WERI-Rb-1 (cell line): Measurements from ENCODE around the gene CARD19.

Experiments
- DNase-seq: peaks from one replicate; pipeline ENCODE4 v3.0.0-alpha.2; 2020
- H3K27ac ChIP-seq: fragments of 250-450 bp; sonication (Bioruptor Pico); 2 replicates; pipeline ENCODE4 v1.5.1; 2020; ENCODE audit warnings: mild to moderate bottlenecking, moderate library complexity
- H3K27me3 ChIP-seq: fragments of 250-450 bp; sonication (Bioruptor Pico); 2 replicates; pipeline ENCODE4 v1.5.1; 2021; ENCODE audit warnings: mild to moderate bottlenecking, low read depth, moderate library complexity; ENCODE audit not compliant: insufficient read depth, severe bottlenecking
- H3K36me3 ChIP-seq: fragments of 250-450 bp; sonication (Bioruptor Pico); 2 replicates; pipeline ENCODE4 v1.5.1; 2020; ENCODE audit warnings: mild to moderate bottlenecking, moderate library complexity
- H3K4me3 ChIP-seq: 2 replicates; pipeline ENCODE4 v1.5.1; 2011; ENCODE audit warnings: low read depth, mild to moderate bottlenecking, control low read depth, low read length
- H3K9me3 ChIP-seq: fragments of 250-450 bp; sonication (Bioruptor Pico); 2 replicates; pipeline ENCODE4 v1.5.1; 2021; ENCODE audit warnings: mild to moderate bottlenecking, moderate library complexity; ENCODE audit not compliant: severe bottlenecking
- TF ChIP-seq, protein P1 (sequence below): IDR thresholded peaks from 2 replicates; pipeline ENCODE4 v1.5.1; 2011; ENCODE audit warnings: low read depth, mild to moderate bottlenecking, control low read depth, inconsistent platforms, low read length

The CARD19 gene

GRCh38 chr9:93148721-93149120 is 52.7 kb downstream of the CARD19 start:
- Histone ChIP-seq H3K36me3 (no peaks in the 10 kb centered on the region), H3K9me3 (no peaks in the 10 kb centered on the region), H3K4me3 (no peak overlapping the region), H3K27ac (no peak overlapping the region), H3K27me3 (no peaks in the 10 kb centered on the region)
- TF ChIP-seq, protein P1, sequence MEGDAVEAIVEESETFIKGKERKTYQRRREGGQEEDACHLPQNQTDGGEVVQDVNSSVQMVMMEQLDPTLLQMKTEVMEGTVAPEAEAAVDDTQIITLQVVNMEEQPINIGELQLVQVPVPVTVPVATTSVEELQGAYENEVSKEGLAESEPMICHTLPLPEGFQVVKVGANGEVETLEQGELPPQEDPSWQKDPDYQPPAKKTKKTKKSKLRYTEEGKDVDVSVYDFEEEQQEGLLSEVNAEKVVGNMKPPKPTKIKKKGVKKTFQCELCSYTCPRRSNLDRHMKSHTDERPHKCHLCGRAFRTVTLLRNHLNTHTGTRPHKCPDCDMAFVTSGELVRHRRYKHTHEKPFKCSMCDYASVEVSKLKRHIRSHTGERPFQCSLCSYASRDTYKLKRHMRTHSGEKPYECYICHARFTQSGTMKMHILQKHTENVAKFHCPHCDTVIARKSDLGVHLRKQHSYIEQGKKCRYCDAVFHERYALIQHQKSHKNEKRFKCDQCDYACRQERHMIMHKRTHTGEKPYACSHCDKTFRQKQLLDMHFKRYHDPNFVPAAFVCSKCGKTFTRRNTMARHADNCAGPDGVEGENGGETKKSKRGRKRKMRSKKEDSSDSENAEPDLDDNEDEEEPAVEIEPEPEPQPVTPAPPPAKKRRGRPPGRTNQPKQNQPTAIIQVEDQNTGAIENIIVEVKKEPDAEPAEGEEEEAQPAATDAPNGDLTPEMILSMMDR, result no peak
- no peak for DNase-seq

DNA sequence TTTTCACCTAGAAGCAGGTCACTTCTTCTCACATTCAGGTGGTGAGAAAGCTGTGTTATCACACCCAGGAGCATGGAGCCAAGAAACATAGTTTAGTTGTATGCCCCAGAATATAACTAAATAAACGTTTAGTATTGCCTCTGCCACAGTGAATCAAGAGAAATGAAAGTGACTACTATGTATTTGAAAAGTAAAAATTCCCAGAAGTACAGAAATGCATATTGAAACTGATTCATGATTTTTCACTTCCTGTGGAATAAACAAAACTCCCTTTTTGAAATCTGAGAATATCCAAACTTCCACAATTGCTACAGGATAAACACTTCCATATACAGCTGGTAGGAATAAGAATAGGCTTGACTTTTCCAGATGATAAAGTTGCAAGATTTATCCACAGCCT is 53.3 kb downstream of the CARD19 start:
- Histone ChIP-seq H3K36me3 (no peaks in the 10 kb centered on the region), H3K27ac (no peak overlapping the region), H3K27me3 (no peaks in the 10 kb centered on the region), H3K9me3 (no peaks in the 10 kb centered on the region), H3K4me3 (no peak overlapping the region)
- no peak for DNase-seq
- TF ChIP-seq, protein P1, result no peak

GRCh38 chr9:93151097-93151784 is 55.2 kb downstream of the CARD19 start:
- Histone ChIP-seq H3K9me3 (no peaks in the 10 kb centered on the region), H3K27ac (no peak overlapping the region), H3K36me3 (no peaks in the 10 kb centered on the region), H3K4me3 (no peak overlapping the region), H3K27me3 (no peaks in the 10 kb centered on the region)
- TF ChIP-seq, protein P1, result no peak
- no peak for DNase-seq

GRCh38 chr9:93154293-93154903 is 58.4 kb downstream of the CARD19 start:
- no peak overlapping the region for H3K4me3 ChIP-seq
- peak; percentile 80 for DNase-seq
- H3K9me3 ChIP-seq, result no peaks in the 10 kb centered on the region
- no peak overlapping the region for H3K27ac ChIP-seq
- H3K27me3 ChIP-seq, result no peaks in the 10 kb centered on the region
- TF ChIP-seq, protein P1, result peak; percentile 87
- H3K36me3 ChIP-seq, result no peaks in the 10 kb centered on the region

DNA sequence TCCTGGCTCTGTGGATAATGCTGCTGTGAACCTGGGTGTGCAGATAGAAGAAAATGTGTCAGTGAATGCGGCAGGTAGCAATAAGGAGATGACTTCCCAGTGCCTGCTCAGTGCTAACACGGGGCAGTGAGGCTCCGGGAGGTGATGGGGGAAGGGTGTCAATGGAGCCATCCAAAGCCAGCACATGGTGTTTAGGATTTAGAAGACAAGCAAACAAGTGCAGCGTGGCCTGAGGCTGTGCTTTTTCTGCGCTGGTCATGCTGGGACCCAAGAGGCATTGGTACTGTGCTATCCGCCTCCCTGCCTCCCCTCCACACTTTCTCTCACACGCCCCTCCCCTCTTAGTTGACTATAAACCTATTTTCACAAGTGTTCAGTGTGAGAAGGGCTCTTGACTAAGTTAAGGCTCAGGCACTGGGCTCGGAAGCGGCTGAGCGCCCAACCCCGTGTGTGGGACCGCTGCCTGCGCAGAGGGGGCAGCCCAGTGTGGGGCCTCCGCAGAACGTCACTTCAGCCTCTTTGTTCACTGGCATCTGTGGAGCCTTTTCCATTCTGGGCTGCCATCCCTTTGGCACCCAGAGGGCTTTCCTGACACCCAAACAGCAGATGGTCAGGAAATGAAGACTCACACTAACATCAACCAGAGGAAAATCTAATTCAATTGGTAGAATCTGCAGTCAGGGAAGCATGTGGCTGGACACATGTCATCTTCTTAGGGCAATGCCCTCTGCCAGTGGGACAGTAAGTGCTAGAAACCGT is 59.9 kb downstream of the CARD19 start:
- Histone ChIP-seq H3K4me3 (no peak overlapping the region), H3K27me3 (no peaks in the 10 kb centered on the region), H3K27ac (no peak overlapping the region; the same call in 1 of the 2 replicates), H3K36me3 (no peaks in the 10 kb centered on the region), H3K9me3 (no peaks in the 10 kb centered on the region)
- TF ChIP-seq, protein P1, result no peak
- DNase-seq, result no peak
